Hippocampal formation (tissue), 2 donors: Measurements from ENCODE around the gene OSMR.
A peak's percentile ranks its signal among the peaks of the same experiment; 100 is the strongest.

Experiments used
- DNase-seq, 2 donors: peaks; one replicate each; lab custom pipeline; 2025; lab: John Stamatoyannopoulos, UW

Gene OSMR

DNA sequence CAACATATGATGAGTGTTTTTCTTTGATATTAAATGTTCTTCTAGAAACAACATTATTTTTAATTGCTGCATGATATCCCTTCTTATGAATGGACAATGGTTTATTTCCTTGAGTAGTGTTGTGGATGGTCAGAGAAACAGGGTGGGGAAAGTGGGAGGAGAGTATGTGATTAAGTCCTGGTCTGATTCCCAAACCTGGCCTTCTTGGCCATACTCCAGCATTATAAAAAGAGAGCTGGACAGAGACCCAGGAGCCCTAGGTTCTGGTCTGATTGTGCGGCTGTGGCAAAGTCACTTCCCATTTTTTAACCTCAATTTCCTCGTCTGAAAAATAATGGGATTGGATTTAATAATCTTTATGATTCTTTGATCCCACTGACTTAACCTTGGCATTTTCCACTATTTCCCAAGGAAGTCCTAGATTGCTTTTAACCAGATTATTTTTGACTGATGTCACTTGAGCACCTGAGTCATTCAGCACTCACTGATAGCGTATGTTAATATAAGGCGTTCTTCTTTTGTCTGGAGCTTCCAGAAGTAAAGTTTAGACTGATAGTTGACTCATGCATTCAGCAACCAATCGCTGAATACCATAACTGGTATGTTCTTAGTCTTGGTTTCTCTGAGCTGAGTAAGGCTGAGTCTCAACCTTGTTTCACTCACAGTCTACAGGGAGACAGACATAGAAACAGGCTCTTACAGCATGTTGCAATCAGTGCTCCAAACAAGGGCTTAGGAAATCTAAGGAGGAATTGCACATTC lies 26.2 kb downstream of the OSMR start:
- no peak for DNase-seq

DNA sequence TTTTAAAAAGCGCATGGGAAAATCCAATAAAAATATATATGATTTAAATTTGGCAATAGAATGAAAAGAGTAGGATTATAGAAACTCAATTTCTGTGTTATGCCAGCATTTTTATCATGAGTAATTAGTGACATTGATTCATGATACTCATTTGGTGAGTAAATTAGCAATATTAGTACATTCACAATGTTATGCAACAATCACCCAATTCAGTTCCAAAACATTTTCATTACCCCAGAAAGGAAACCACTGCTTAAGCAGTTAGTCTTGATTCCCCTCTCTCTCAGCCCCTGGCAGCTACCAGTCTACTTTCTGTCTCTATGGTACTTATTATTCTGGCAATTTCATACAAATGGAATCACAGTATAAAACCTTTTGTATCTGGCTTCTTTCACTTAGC lies 27.0 kb downstream of the OSMR start:
- no peak for DNase-seq

DNA sequence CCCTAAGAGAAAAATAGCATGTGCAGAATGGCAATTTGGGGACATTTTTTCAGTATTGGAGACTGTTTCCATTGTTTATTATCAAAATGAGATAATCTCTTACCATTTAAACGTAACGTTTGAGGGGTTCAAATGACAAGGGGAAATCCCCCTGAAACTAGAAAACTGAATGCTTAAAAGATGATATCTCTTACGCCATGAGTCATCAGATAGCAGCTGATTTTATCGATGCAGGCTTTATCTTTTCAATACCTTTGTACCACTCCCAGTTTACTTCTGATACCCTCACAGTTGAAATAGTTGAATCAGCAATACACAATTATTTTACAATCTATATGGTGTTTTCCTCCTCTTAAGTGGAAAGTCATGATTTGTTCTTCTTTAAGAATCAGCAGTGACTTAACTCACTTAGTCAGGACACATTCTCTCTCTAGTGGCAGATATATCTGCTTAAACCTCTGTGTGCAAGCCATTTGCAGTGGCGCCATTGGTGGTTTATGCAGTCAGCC lies 29.2 kb downstream of the OSMR start:
- no peak for DNase-seq

DNA sequence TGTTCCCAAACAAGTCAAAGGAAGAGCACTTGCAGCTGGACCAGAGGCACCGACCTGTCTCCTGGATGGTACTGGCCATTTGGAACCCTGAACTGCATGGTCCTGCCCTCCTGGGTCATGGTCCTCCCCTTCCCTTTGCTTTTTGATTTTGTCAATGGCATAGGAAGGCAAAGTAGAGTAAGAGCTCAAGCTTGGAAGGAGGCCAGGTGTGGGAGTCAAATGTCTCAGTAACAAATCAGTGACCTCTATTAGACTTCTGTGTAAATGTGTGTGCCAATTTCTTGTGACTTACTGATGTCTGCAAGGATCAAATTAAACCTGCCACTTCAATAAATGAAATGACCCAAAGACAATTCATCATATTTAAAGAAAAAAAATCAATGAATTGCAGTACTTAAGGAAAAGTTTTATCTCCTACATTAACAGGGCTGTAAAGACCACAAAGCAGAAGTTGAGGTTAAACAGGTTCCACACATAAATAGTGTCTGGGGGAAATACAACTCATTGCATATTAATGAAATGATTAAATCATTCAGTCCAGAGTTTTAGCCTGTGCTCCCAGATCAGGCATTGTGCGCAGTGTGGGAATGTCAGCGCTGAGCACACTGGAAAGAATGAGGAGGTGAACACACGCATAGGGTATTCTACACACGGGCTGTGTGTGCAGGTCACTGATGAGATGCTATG lies 32.7 kb downstream of the OSMR start:
- no peak for DNase-seq

DNA sequence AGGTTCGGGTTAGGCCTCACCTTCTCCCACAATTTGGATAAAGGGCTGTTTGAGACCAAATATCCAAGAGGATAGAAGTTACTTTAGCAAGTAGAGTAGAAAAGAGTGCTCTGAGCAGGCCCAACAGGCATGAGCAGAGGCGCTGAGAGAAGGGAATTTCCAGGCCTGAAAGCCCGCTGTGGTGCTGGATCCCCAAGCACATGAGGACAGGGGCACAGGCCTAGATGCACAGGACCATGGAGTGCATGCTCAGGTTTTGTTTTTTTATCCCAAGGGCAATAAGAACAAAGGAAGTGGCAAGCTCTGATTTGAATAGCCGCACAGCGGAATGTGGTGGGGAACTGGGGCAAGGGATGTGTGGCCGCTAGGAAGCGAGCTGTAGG lies 33.3 kb downstream of the OSMR start:
- no peak for DNase-seq

DNA sequence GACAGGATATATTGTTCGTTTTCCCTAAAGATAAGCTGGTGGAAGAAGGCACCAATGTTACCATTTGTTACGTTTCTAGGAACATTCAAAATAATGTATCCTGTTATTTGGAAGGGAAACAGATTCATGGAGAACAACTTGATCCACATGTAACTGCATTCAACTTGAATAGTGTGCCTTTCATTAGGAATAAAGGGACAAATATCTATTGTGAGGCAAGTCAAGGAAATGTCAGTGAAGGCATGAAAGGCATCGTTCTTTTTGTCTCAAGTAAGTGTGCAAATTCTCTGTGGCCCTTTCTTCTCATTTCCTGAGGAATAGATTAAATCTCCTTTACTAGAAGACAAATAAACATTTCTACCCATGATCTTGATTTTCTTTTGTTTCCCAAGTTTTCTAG lies 38.0 kb downstream of the OSMR start:
- no peak for DNase-seq

DNA sequence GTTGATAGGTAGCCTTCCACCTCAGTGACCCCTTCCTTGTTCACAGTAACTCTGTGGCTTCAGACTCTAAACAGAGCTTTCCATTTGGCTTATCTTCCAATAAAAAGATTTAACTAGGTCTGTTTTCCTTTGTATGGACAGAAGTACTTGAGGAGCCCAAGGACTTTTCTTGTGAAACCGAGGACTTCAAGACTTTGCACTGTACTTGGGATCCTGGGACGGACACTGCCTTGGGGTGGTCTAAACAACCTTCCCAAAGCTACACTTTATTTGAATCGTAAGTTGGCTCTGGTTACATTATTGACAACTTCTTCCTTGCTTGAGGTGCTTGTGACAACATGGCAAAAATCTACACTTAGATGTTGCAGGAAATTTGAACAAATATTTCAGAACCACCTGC lies 39.4 kb downstream of the OSMR start:
- no peak for DNase-seq

DNA sequence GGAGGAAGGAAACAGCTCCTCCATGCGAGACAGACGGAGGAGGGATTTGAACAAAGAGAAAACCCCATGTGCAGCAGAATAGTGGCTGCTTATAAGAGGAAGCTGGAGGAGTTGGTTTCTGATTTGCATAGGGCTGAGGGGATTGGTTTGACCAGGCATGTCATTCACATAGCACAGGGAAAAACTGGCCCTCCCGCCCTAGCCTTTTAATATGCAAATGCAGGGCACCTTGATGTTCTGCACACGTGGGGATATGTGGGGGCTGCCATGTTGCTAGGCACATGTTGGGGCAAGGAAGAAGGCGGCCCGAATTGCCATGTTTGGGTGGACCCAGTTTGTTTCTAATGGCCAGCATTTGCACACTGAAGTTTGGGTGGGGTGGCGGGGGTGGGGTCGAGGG lies 42.2 kb downstream of the OSMR start:
- DNase-seq, result no peak

DNA sequence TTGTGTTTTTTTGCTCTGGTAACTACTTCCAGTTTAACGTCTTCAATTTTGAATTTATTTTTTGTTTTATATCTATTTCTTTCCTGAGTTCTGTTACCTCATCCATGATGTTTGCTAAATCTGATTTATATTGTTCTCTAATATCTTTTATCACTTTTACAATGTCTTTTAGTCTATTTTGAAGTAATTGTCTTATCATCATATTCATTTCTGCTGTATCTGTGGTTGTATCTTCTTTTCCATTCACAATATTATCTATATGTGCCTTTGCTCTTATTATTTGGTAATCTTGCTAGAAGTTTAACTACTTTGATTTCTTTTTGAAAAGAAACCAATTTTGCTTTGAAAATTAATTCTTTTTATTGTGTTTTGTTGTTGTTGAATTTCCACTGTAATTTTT lies 43.6 kb downstream of the OSMR start:
- DNase-seq, result no peak

DNA sequence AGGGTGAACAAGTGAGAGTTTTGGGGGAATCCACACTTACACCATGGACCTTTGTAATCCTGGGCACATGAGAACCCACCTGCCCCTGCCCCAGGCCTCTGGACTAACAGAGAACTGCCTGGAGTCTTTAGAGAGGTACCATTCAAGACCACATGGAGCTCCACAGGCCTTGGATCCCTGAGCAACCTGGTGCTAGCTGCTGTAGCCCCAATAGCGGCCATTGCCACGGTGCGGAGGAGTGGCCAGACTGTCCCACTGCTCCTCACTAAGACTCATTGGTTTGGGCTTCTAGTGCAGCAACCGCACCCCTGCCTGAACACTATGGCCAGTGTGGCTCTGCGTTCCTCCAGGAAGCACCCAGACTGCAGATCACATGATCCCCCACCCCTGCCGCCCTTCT lies 45.8 kb downstream of the OSMR start:
- no peak for DNase-seq

DNA sequence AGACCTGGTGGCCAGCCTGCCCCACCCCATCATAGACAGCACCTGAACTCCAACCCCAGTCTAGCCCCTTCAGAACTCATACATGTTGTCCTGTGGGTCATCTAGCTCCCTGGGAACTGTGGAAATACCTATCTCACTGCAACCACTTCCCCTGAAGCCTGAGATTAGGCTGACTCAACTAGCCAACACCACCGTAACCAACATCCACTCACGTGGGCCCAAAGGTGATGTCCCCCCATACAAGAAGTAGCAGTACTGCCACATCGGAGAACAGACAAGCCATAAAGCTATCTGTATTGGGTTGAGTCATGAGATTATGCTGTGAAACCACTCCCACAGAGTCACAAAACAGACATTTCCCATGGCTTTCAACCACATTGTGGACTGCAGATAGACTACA lies 46.6 kb downstream of the OSMR start:
- no peak for DNase-seq

DNA sequence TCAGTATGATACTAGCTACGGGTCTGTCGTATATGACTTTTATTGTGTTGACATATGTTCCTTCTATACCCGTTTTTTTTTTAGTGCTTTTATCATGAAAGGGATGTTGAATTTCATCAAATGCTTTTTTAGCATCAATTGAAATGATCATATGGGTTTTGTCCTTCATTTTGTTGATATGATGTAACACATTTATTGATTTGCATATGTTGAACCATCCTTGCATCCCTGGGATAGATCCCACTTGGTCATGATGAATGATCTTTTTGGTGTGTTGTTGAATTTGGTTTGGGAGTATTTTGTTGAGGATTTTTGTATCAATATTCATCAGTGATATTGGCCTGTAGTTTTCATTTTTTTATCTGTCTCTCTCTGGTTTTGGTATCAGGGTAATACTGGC lies 50.9 kb downstream of the OSMR start:
- no peak for DNase-seq

DNA sequence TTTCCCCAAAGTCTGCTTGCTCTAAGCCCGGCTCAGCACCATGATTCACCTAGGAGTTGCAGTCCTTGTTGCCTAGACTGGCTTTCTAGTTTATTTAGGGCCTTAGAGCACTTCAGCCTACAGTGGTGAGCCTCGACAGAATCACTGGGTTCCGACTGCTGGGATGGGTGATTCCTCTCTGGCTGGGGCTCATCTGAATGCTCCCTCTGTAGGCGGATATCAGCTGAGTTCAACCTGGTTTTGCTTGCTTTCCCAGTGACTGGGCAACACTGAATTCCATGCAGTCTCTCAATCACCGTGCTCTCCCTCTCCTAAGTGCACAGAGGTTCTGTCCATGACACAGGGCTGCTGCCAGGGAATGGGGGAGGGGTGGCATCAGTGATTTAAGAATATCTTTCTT lies 54.1 kb downstream of the OSMR start:
- no peak for DNase-seq

DNA sequence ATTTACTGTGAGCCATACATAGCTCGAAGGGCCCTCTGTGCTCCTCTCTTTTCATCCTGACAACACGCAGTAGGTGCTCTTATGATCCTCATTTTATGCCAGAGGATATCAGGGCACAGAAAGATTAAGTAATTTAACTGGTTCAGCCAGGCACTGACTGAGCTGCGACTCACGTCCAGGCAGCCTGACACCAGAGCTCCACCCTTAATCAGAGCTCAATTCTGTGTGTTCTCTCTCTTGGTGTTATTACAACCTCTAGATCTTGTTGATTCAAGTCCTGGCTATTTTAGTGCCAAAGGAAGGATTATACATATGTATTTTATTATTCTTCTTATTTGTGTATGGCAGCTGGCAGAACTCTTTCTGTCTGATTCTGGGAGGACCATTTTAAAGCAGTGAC lies 59.7 kb downstream of the OSMR start:
- no peak for DNase-seq

DNA sequence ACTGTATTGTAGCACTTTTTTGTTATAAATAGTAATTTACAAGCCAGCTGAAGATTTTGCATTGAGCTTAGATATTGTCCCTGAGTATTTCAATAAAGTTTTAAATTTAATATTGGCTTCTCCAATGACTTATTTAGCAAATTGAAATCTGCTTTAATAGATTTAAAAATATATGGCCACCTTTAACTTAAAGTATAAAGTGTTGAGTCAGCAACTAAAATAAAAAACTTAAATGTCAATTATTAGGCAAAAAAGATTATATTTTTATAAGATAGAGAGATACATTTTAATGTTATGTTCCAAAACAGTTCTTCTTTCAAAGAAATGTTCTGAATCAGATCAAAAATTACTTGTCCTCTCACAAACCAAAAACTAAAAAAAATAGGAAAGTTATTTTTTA lies 60.7 kb downstream of the OSMR start:
- DNase-seq, result no peak

DNA sequence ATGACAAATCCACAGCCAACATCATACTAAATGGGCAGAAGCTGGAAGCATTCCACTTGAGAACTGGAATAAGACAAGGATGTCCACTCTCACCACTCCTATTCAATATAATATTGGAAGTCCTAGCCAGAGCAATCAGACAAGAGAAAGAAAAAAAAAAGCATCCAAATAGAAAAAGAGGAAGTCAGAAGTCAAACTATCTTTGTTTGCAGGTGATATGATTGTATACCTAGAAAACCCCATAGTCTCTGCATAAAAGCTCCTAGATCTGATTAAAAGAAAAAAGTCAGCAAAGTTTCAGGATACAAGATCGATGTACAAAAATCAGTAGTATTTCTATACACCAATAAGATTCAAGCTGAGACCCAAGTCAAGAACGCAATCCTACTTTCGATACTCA lies 66.1 kb downstream of the OSMR start:
- DNase-seq, result no peak

DNA sequence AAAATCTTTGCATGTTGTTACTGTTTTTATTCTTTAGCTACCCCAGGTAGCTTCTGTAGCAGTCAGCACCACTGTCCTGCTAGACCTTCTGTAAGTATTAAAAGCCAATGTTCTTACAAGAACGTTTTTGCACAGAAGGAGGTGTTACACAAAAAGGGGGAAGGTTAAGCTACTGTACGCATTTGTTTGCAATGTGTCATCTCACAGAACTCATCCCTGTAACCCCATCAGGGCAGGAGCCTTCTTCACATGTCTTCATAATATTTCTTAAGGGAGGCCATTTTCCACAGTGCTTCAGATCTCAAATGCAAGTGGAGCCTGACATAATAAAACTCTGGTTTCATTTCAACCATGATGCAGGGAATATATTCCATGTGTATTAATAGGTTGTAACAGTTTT lies 67.9 kb downstream of the OSMR start:
- DNase-seq, result no peak

DNA sequence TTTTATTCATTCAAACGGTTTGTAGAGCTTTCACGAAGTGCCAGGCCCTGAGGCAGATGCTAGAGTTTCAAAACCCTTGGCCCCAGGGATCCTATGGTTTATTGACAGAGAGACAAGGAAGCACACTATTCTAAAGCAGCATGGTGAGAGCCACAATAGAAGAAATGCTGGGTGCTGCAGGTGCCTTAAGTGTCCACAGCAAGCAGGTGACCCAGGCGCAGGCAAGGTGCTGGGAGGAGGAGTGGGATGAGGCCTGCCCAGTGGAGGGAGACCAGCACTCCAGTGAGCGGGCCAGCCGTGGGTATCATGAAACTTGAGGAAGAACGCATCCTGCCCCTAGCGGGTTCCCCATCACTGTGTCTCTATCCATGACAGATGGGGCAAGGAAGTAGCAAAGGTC lies 71.0 kb downstream of the OSMR start:
- no peak for DNase-seq

DNA sequence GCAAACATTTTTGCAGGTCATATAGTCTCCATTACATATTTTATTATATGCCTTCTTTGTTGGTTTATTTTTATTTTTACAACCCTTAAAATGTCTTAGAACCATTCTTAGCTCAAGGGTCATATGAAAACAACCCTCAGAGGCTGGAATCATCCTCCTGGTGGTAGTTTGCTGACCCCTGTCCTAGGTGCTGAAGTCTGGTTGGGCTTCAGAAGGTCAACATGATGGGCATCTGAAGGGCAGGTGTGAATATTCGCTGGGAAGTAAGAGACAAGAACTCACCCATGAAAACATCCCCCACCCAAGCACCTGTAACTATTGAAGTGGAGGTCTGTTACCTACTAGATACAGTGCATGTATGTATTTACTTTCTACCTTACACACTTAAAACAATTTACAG lies 75.4 kb downstream of the OSMR start:
- DNase-seq, result no peak

DNA sequence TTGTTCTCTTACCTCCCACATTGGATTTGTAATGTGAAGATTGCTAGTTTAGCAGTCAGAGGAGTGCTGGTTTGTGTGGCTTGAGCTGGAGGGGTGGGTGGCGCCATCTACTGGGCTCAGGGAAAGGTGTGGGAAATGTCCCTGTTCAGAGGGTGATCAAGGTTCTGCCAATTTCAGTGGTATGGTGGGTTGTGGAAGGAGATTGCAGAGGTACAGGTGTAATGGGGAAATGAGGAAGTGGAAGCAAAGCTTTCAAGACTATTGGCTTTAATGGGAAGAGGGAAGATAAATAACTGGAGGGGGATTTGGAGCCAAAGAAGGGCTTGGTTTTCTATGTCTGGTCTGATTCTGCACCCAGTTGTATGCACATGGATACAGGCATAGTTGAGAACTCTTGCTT lies 76.4 kb downstream of the OSMR start:
- peak; percentile 28 to 32 for DNase-seq

DNA sequence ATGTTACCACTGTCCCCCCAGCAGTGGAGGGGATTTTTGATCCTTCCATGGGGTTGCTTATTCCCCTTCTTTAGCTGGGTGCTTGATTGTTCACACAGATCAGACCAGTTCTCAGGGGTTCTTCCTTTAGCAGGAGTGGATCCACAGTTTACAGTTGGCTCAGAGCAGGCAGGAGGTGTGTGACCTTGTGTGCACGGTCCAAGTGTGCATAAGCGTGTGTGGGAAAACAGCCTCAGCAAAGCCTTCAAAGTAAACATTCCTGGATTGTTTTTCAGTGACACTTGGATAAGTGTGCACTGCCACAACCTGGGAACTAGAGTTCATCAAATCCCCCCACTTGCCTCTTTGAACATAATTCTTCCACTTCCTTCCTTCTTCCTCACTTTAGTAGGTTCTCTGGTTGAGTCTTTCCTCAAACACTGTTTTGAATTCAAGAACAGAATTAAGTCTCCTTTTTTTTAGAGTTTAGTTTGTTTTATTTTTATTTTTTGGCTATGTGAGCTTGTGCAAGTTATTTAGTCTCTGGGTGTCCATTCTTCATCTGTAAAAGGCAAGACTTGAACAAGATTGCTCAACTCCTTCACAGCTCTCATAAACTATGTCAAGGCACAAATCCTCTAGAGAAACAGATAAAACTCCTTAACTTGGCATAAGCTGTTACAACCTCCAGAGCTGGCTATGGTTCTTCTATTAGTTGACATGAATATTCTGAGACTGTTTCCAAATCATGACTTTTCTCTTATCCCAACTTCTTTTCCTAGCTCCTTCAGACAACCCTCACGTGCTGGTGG lies 78.0 kb downstream of the OSMR start:
- no peak for DNase-seq

DNA sequence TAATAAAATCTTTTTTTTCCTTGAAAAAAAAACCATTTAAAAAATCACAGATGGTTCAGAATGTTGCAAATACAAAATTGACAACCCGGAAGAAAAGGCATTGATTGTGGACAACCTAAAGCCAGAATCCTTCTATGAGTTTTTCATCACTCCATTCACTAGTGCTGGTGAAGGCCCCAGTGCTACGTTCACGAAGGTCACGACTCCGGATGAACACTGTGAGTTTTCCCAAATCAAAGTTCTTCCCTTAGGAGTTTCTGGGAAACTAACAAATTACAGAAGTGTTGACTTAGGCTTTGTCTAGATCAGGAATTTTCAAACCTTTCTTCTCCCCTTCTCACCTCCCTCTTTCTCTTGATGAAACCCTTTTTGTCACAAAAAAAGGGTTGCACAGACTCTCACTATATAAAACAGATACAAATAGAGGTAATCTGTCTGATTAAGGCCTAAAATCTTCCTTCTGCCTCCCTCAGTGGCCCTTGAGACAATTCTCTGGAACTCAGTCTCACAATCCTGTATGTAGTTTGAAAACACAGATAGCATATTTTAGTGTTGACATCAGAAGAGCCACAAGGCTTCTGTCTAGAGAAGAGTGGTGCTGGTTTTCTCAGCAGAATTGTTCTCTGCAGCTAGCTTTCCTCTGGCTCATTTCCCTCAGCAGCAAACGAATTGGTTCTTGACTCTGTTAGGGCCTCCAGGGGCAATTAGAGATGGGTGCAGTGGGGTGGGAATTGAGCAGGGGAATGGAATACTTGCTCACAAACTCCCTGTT lies 79.5 kb downstream of the OSMR start:
- DNase-seq, result no peak
